Measurements from ENCODE around the gene PCBP3.

PCBP3 gene

GRCh38 chr21:45725844-45726200 lies 82.3 kb downstream of the PCBP3 start:
- DNase-seq: no peak

DNA sequence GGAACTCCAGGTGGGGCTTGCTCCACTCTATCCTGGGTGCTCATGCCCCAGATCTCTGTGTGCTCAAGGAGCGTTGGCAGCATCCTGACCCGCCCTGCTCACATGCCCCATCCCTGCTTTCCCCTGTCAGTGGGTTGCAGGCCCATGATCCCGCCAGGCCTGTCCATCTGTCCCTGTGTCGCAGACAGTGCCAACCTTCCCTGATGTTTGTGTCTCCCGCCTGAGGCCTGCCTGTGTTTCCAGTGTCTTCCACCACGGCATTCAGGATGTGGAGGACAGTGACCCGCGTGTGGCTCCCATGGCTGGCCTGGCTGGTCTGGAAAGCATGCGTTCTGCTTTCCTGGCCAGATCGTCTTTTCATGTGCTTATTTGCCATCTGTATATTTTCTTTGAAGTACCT lies 82.9 kb downstream of the PCBP3 start:
- no peak for DNase-seq

DNA sequence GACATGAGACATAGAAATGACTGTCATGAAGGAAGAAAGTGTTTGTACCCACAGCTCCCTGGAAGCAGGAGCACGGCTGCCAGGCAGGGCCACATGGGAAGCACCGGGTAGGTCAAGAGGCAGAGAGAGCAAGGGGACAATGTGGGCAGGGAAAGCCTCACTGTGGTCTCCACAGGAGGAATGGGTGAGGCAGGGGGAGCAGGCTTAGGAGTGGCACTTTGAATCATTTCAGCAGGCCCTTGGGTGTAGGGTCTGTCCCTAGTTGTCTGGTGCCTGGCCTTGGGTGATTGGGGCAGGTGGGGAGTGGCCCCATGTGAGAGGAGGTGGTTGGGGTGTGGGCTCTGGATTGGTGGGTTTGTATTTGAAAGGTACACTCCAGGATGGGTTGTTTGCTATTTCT lies 83.9 kb downstream of the PCBP3 start:
- no peak for DNase-seq

DNA sequence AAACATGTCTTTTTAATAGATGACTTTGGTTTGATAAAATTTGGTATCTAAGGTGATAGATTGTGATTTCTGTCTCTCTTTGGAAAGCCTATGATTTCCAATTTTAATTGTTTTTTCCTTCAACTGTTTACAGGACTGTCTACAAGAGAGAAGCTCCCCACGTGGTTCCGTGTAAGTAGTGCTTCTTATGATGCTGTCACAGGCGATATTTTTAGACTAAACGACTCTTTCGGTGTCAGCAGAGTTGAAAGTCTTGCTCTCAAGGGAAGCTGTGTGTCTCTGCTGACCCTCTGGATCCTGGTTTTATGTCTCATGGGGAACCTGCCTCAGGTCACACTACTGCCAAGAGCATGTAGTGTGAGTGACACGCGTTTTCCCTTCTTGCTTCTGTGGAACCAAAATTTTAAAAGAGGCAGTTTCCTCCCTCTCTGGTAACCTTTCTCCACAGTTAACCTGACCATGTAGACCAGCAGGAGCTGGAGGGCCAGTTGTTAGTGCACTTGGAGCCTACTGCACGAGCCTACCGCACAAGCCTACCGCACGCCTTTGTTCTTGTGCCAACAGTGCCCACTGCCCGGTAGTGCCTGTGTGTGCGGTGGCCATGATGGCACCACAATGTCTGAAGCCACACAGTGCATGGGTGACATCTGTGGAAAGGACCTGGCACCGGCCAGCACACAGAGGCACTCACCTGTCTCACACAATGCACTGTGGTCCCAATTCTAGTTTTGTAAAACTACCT lies 91.9 kb downstream of the PCBP3 start:
- DNase-seq: no peak

DNA sequence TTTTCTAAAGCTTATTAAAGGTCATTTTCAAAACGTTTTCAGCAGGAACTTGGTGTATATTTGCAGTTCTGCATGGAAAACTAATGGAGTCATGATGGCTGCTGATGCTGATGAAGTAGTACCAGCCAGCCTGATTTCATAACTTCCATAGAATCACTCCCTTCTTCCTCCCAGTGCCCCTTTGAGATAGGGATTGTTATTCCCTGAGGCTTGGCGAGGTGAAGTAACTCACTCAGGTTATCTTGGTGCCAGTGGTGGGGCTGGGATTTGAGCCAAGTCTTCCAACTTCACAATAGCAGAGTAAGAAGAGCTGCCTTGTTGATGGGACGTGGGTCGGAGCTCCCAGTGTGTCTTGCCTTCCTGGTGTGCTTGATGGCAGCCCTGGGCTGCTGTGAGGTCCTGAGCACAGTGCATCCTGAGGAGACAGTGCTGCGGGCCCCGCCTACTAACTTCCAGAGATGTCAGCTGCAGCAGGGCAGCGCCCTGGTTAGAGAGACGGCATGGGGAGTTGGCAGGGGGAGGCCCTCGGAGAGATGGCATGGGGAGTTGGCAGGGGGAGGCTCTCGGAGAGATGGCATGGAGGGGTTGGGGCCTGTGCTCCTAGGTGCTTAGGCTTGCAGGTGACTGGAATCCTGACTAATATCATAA lies 92.6 kb downstream of the PCBP3 start:
- DNase-seq: no peak

GRCh38 chr21:45736690-45737484 lies 93.4 kb downstream of the PCBP3 start:
- DNase-seq: no peak

- no peak for DNase-seq
These were observed 94.1 kb downstream of the PCBP3 start for GRCh38 chr21:45737485-45738166.

DNA sequence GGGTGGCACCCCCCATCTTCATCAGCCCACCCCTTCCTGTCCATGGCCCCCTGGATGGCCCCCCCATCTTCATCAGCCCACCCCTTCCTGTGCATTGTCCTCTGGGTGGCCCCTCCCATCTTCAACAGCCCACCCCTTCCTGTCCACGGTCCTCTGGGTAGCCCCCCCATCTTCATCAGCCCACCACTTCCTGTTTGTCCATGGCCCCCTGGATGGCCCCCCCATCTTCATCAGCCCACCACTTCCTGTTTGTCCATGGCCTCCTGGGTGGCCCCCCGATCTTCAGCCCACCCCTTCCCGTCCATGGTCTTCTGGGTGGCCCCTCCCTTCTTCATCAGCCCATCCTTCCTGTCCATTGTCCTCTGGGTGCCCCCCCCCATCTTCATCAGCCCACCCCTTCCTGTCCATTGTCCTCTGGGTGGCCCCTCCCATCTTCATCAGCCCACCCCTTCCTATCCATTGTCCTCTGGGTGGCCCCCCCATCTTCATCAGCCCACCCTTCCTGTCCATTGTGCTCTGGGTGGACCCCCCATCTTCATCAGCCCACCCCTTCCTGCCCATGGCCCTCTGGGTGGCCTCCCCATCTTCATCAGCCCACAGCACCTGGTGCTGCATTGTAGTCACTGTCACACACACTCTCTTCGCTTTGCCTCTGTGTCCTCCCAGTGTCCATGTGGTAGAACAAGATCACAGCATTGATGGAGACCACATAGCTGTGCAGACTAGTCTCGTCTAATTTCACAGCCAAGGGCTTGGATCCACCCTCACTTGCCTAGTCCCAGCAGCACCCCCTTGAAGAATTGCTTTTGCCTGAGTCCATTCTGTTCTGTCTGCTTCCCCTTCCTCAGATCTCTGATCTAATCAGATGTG lies 95.9 kb downstream of the PCBP3 start:
- no peak for DNase-seq

DNA sequence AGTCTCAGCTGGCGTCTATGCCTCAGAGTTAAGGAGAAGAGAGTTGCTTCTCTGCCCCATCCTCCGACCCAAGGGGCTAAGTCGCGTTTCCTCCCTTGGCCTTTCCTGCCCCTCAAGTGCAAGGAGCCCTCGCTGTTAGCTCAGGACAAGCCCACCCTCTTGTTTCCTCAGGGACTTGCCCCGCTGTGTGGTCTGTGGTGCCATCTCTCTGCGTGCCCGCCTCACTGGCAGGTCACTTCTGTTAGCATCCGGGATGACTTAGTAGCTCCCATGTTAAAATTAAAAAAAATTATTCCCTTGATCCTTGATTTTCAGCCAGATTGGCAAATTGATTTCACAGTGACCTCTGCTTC lies 96.5 kb downstream of the PCBP3 start:
- DNase-seq: no peak

DNA sequence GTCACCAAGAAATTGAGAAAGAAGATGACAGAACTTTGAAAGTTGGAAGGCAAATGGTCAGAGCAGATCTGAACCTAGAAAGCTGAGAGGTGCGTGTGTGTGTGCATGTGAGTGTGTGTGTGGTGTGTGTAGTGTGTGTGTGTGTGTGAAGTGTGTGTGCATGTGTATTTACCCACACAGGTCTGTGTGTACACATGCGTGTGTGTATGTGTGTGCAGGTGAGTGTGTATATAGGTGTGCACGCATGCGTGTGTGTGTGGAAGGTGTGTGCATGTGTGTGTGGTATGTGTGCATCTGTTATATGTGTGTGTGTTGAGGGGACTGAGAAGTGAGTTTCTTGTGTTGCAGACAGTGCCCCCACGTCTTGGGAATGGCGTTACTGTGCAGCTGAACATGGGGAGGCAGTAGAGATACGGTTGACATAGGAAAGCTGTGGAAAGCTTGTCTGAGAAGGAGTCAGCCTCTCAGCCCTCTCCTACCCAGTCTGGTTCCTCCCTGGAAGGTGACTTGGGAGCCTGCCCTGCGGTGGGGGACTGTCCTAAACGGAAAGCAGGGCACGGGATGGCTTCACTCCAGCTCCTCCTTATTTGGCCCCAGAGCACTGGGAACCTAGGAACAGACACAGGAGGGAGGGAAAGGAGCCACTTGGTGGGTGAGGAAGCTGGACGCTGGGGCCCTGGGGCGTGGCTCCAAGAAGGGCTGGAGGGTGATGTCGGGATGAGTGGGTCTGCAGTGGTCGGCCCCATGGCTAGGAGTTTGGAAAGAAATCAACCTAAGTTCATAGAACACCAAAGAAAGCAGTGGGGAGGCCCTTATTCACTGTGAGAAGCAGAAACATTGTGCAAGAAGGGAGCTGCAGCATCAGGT lies 97.2 kb downstream of the PCBP3 start:
- no peak for DNase-seq

DNA sequence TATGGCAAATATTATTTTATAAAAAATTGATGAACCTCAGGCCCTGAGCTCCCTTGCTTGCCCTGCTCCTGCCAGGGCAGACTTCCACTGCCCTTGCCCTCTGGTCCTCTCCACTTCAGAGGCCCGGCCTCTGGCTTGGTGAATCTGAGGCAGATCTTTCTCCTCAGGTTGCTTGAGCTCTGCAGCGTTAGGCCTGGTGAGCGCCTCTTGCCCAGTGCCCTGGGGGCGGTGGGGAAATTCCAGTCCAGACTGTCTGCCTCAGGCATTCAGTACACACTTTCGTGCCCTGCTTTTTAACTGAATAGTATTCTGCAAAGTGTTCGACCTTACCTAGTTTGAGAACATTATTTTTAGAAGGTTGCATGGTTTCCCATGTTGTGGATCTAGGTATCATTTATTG lies 98.2 kb downstream of the PCBP3 start:
- no peak for DNase-seq

DNA sequence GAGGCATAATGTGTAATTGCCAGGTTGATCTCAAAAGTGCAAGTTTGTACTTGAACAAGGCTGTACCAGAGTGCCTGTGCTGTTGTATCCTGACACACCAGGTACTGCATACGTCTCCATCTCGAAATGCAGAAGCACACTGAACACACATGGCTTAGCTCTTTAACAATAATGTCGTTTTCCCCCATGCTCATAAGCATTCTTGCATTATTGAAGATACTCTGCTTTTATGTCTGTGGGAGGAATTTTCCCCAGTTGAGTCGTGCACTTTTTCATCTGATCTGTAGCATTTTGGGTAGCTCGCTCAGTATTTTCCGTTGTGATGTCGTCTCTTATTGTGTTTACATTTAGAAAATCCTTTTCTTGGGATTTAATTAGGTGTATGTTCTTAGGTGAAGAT lies 98.7 kb downstream of the PCBP3 start:
- no peak for DNase-seq

DNA sequence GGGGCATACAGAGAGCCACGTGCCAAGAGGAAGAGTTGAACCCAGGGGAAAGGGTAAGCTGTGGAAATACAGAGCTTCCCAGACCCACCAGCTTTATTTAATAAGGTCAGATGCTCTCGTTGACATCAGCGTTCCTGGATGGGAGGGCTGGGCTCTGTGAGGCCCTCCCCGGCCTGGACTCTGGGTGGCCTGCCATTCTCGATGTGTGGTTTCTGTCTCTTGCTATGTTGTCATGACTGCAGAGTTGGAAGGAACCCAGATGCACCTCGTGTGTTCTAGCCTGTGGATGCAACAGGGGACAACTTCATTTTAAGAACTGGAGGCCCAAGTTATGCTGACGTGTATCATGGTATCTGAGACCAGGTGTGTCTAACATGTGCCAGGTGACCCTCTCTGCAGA lies 101.7 kb downstream of the PCBP3 start:
- no peak for DNase-seq

DNA sequence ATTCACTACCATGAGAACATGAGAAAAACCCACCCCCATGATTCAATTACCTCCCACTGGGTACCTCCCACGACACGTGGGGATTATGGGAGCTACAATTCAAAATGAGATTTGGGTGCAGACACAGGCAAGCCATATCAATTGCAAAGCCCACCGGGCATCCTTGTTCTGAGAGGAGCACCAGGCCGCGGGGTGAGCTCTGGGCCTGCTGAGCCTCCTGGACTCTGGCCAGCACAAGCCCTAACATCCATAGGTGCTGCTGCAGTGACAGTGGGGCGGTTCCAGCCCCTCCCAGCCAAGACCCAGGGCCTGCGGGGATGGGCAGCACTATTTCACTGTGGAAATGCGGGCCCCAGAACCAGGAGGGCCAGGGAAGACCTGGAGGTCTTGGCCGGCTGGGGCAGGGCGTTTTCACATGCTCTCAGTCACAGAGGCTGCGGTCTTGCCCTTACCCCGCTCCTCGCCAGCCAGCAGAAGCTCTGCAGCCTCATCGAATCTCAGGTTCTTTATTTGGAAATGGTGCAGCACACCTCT lies 103.8 kb downstream of the PCBP3 start:
- no peak for DNase-seq

- DNase-seq: no peak
These were observed 104.4 kb downstream of the PCBP3 start for GRCh38 chr21:45747802-45748445.

DNA sequence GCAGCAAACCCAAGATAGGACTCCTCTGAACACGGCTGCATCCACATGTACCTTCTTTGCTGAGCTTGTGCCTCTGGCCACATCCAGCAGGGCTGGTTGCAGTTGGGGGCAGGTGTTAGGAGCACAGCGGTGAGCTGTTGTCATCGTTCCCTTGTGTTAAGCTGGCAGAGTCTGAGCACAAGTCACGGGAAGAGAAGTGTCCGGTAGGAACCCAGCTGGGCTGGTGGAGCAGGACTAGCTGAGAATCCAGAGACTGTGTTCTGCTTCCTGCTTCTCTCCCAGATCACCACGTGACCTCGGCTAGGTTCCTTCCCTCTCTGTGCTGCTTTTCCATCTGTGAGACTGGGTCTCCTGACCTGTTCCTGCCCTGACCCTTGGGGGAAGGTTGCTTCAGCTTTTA lies 105.1 kb downstream of the PCBP3 start:
- no peak for DNase-seq

GRCh38 chr21:45749974-45750373 lies 106.4 kb downstream of the PCBP3 start:
- DNase-seq: no peak

GRCh38 chr21:45750936-45751335 lies 107.4 kb downstream of the PCBP3 start:
- no peak for DNase-seq

GRCh38 chr21:45753445-45753844 lies 109.9 kb downstream of the PCBP3 start:
- no peak for DNase-seq

GRCh38 chr21:45756029-45756428 lies 112.5 kb downstream of the PCBP3 start:
- DNase-seq: no peak

- no peak for DNase-seq
These were observed 113.1 kb downstream of the PCBP3 start for GRCh38 chr21:45756669-45757068.

Data from activated effector memory CD4-positive, alpha-beta T cell treated with anti-CD3 and anti-CD28 coated beads, Interleukin-2, amount 50 U/mL, for 16 hours (primary cell).